C4-2B (cell line): ENCODE results near the gene B4GALT5.

Source experiments
- CTCF ChIP-seq: fragments of 450-650 bp; conservative IDR thresholded peaks from 2 replicates; pipeline ENCODE4 v1.5.1; 2017; ENCODE audit warnings: mild to moderate bottlenecking
- ZFX ChIP-seq: fragments of 450-650 bp; IDR thresholded peaks from 2 replicates; pipeline ENCODE4 v1.6.1; 2017

- TF ChIP-seq CTCF (no peak), ZFX (no peak)
Observed at GRCh38 chr20:49711667-49711987, 2.1 kb downstream of the B4GALT5 start.
